Nucleus accumbens (tissue), 56 donors: ENCODE data around the gene ZNF205.
A peak's percentile ranks its signal among the peaks of the same experiment; 100 is the strongest.
"Not testable (repeated sequence)": the region's sequence is repeated elsewhere in the genome, so short reads cannot be mapped to it uniquely, and the experiment has no call there.

Source experiments
- DNase-seq, 56 donors: peaks; one replicate each; lab custom pipeline; 2025; lab: John Stamatoyannopoulos, UW

Gene ZNF205

GRCh38 chr16:3127745-3128144 is 15.4 kb downstream of the ZNF205 start:
- DNase-seq, result no peak

GRCh38 chr16:3129137-3130131 is 17.0 kb downstream of the ZNF205 start:
- DNase-seq, result peak in 55 of 56 donors; percentile 14 to 88 (median 67)

- DNase-seq, result no peak
These were observed 19.5 kb downstream of the ZNF205 start for GRCh38 chr16:3131755-3132377.

- DNase-seq, result no peak
These were observed 21.5 kb downstream of the ZNF205 start for GRCh38 chr16:3133844-3134243.

GRCh38 chr16:3134338-3135125 is 22.1 kb downstream of the ZNF205 start, which contains the start of gene ZNF213:
Gene ZNF213 (plus strand): TSS chr16:3135029. CDS start chr16:3137281, 2,252 bp downstream.
- DNase-seq, result peak; percentile 70 to 97 (median 93)

- peak in 1 of 56 donors; percentile 64 for DNase-seq
These were observed 22.8 kb downstream of the ZNF205 start for GRCh38 chr16:3135126-3135715.

GRCh38 chr16:3137267-3137666 is 24.9 kb downstream of the ZNF205 start:
- no peak for DNase-seq

- DNase-seq, result no peak
These were observed 26.0 kb downstream of the ZNF205 start for GRCh38 chr16:3138342-3138741.

GRCh38 chr16:3138823-3139426 is 26.5 kb downstream of the ZNF205 start:
- no peak for DNase-seq

- DNase-seq, result not testable (repeated sequence)
These were observed 27.2 kb downstream of the ZNF205 start for GRCh38 chr16:3139561-3139960.

- no peak for DNase-seq
These were observed 28.4 kb downstream of the ZNF205 start for GRCh38 chr16:3140603-3141427.

GRCh38 chr16:3141781-3142311 is 29.5 kb downstream of the ZNF205 start:
- no peak for DNase-seq

GRCh38 chr16:3142327-3142726 is 29.9 kb downstream of the ZNF205 start:
- DNase-seq, result no peak

GRCh38 chr16:3142770-3143169 is 30.4 kb downstream of the ZNF205 start:
- no peak for DNase-seq

- DNase-seq, result no peak
These were observed 30.8 kb downstream of the ZNF205 start for GRCh38 chr16:3143189-3143588.

GRCh38 chr16:3143598-3144320 is 31.4 kb downstream of the ZNF205 start:
- DNase-seq, result no peak

GRCh38 chr16:3144321-3144983 is 32.1 kb downstream of the ZNF205 start:
- DNase-seq, result no peak
